ENCODE measurements around the gene ZNF81.
"Not testable (repeated sequence)": the region's sequence is repeated elsewhere in the genome, so short reads cannot be mapped to it uniquely, and the experiment has no call there.

Gene ZNF81

GRCh38 chrX:47849778-47850177 is 13.1 kb downstream of the ZNF81 start:
- TF ChIP-seq, protein P1, sequence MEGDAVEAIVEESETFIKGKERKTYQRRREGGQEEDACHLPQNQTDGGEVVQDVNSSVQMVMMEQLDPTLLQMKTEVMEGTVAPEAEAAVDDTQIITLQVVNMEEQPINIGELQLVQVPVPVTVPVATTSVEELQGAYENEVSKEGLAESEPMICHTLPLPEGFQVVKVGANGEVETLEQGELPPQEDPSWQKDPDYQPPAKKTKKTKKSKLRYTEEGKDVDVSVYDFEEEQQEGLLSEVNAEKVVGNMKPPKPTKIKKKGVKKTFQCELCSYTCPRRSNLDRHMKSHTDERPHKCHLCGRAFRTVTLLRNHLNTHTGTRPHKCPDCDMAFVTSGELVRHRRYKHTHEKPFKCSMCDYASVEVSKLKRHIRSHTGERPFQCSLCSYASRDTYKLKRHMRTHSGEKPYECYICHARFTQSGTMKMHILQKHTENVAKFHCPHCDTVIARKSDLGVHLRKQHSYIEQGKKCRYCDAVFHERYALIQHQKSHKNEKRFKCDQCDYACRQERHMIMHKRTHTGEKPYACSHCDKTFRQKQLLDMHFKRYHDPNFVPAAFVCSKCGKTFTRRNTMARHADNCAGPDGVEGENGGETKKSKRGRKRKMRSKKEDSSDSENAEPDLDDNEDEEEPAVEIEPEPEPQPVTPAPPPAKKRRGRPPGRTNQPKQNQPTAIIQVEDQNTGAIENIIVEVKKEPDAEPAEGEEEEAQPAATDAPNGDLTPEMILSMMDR (IDR thresholded peaks at IDR 0.05; ENCODE audit: control insufficient read depth, extremely low read depth, insufficient read depth): no peak

GRCh38 chrX:47850389-47850788 is 13.7 kb downstream of the ZNF81 start:
- not testable (repeated sequence) for DNase-seq (ENCODE audit: low read depth); H3K4me3 ChIP-seq (ENCODE audit: low read depth, low read length)

More at GRCh38 chrX:47849778-47850177, 13.1 kb downstream of the ZNF81 start:
- no peak for DNase-seq (ENCODE audit: low read depth)
- H3K4me3 ChIP-seq (ENCODE audit: low read depth, low read length): no peak overlapping the region

GRCh38 chrX:47850901-47851300 is 14.2 kb downstream of the ZNF81 start:
- no peak overlapping the region for H3K4me3 ChIP-seq (ENCODE audit: low read depth, low read length)

GRCh38 chrX:47854474-47854873 is 17.8 kb downstream of the ZNF81 start:
- TF ChIP-seq, protein P1 (IDR thresholded peaks at IDR 0.05; ENCODE audit: control insufficient read depth, extremely low read depth, insufficient read depth): peak; percentile 56
- no peak overlapping the region for H3K4me3 ChIP-seq (ENCODE audit: low read depth, low read length)
- DNase-seq (ENCODE audit: low read depth): no peak

More at GRCh38 chrX:47850901-47851300, 14.2 kb downstream of the ZNF81 start:
- no peak for DNase-seq (ENCODE audit: low read depth)
- TF ChIP-seq, protein P1 (IDR thresholded peaks at IDR 0.05; ENCODE audit: control insufficient read depth, extremely low read depth, insufficient read depth): no peak

DNA sequence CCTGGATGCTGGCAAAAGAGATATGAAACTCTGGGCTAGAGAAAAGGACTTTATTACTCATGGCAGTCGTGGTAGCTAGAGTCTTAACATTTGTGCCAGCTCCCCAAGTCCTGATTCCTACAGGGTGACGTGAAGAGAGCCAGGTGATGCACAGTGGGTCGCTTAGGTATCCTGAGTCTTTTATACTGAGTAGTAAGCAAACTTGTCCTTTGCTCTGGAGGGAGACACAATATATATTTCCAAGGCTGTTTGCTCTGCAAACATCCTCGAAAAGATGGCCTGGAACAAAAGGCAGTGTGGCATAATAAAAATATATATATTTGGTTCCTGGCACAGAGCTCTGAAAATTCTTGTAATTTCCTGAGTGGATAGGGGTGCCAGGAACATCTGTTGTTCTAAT is 23.0 kb downstream of the ZNF81 start:
- no peak for DNase-seq (ENCODE audit: low read depth)
- TF ChIP-seq, protein P1 (IDR thresholded peaks at IDR 0.05; ENCODE audit: control insufficient read depth, extremely low read depth, insufficient read depth): no peak
- H3K4me3 ChIP-seq (ENCODE audit: low read depth, low read length): no peak overlapping the region

GRCh38 chrX:47862680-47863079 is 26.0 kb downstream of the ZNF81 start:
- H3K4me3 ChIP-seq (ENCODE audit: low read depth, low read length): no peak overlapping the region
- TF ChIP-seq, protein P1 (IDR thresholded peaks at IDR 0.05; ENCODE audit: control insufficient read depth, extremely low read depth, insufficient read depth): no peak
- no peak for DNase-seq (ENCODE audit: low read depth)

- H3K4me3 ChIP-seq (ENCODE audit: low read depth, low read length): no peak overlapping the region
- TF ChIP-seq, protein P1 (IDR thresholded peaks at IDR 0.05; ENCODE audit: control insufficient read depth, extremely low read depth, insufficient read depth): no peak
- DNase-seq (ENCODE audit: low read depth): peak; percentile 25
Measured at GRCh38 chrX:47863187-47863586, 26.5 kb downstream of the ZNF81 start.
